ENCODE measurements around the gene UCK2. TPM values are rescaled to one million over a fixed set of nuclear protein-coding genes. Genes with fewer than 3 reads are reported as not detected.

The UCK2 gene
- total RNA-seq, 1 donor from 2014 or later, result 44.2 TPM

DNA sequence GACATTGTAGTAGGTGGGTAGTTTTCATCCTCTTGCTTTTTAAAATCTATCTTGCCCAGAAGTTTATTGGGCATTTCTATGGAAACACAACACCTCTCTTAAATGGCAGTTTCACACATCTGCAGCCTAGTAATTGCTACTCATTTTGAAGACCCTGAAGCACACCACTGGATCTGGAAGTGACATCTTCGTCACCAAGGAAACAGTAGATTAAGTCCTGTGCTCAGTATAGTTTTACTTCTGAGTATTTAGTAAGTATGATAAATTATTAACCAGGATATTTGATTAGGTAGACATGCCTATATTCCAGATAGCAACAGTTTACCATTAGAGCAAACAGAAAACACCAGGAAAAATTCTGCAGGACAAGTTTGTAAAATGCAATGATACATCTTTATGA lies 48.7 kb downstream of the UCK2 start:
- Mint-ChIP-seq H3K4me3 (ENCODE audit: unreplicated experiment) (no peak overlapping the region), H3K4me1 (ENCODE audit: low read depth) (peaks cover 6% of the 10 kb centered on the region), H3K27me3 (ENCODE audit: low read depth) (no peaks in the 10 kb centered on the region), H3K36me3 (ENCODE audit: low read depth) (peaks cover 4% of the 10 kb centered on the region), H3K27ac (ENCODE audit: unreplicated experiment) (no peak overlapping the region), H3K9me3 (ENCODE audit: low read depth) (peaks cover 14% of the 10 kb centered on the region)
- no peak for DNase-seq (ENCODE audit: low spot score)
- TF ChIP-seq, protein P1, sequence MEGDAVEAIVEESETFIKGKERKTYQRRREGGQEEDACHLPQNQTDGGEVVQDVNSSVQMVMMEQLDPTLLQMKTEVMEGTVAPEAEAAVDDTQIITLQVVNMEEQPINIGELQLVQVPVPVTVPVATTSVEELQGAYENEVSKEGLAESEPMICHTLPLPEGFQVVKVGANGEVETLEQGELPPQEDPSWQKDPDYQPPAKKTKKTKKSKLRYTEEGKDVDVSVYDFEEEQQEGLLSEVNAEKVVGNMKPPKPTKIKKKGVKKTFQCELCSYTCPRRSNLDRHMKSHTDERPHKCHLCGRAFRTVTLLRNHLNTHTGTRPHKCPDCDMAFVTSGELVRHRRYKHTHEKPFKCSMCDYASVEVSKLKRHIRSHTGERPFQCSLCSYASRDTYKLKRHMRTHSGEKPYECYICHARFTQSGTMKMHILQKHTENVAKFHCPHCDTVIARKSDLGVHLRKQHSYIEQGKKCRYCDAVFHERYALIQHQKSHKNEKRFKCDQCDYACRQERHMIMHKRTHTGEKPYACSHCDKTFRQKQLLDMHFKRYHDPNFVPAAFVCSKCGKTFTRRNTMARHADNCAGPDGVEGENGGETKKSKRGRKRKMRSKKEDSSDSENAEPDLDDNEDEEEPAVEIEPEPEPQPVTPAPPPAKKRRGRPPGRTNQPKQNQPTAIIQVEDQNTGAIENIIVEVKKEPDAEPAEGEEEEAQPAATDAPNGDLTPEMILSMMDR (IDR thresholded peaks at IDR 0.05), result no peak

DNA sequence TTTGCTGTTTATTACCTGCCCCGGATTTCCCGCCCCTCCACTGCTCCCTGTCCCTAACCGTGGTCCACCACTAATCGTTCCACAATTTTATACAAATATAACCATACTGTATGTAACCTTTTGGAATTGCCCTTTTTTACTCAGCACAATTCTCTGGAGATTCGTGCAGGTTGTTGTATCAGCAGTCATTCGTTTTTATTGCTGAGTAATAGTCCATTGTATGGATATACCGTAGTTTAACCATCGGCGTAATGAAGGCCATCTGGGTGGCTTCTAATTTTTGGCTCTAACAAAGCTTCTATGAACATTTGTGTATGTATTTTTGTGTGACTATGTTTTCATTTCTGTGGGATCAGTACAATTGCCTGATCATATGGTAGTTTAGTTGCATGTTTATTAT lies 50.0 kb downstream of the UCK2 start:
- TF ChIP-seq, protein P1 (IDR thresholded peaks at IDR 0.05), result no peak
- peaks cover 6% of the 10 kb centered on the region for H3K4me1 Mint-ChIP-seq (ENCODE audit: low read depth)
- H3K36me3 Mint-ChIP-seq (ENCODE audit: low read depth), result peaks cover 4% of the 10 kb centered on the region
- peaks cover 14% of the 10 kb centered on the region for H3K9me3 Mint-ChIP-seq (ENCODE audit: low read depth)
- no peaks in the 10 kb centered on the region for H3K27me3 Mint-ChIP-seq (ENCODE audit: low read depth)
- no peak overlapping the region for H3K27ac Mint-ChIP-seq (ENCODE audit: unreplicated experiment)
- H3K4me3 Mint-ChIP-seq (ENCODE audit: unreplicated experiment), result no peak overlapping the region
- no peak for DNase-seq (ENCODE audit: low spot score)

DNA sequence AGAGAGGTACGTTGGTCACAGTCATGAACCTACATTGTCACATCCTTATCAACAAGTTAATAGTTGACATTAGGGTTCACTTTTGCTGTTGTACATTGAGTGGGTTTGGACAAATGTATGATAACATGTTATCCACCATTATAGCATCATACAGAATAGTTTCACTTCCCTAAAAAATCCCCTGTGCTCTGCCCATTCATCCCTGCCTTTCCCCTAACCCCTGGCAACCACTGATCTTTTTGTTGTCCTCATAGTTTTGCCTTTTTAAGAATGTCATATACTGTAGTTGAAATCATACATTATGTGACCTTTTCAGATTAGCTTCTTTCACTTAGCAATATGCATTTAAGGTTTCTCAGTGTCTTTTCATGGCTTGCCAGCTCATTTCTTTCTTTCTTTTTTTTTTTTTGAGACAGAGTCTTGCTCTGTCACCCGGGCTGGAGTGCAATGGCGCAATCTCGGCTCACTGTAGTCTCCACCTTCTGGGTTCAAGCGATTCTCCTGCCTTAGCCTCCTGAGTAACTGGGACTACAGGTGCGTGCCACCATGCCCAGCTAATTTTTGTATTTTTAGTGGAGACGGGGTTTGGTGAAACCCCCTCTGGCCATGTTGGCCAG lies 50.6 kb downstream of the UCK2 start:
- Mint-ChIP-seq H3K4me1 (ENCODE audit: low read depth) (peaks cover 12% of the 10 kb centered on the region), H3K4me3 (ENCODE audit: unreplicated experiment) (no peak overlapping the region), H3K27me3 (ENCODE audit: low read depth) (no peaks in the 10 kb centered on the region), H3K9me3 (ENCODE audit: low read depth) (peaks cover 14% of the 10 kb centered on the region), H3K36me3 (ENCODE audit: low read depth) (peaks cover 4% of the 10 kb centered on the region), H3K27ac (ENCODE audit: unreplicated experiment) (no peak overlapping the region)
- TF ChIP-seq, protein P1 (IDR thresholded peaks at IDR 0.05), result no peak
- no peak for DNase-seq (ENCODE audit: low spot score)

DNA sequence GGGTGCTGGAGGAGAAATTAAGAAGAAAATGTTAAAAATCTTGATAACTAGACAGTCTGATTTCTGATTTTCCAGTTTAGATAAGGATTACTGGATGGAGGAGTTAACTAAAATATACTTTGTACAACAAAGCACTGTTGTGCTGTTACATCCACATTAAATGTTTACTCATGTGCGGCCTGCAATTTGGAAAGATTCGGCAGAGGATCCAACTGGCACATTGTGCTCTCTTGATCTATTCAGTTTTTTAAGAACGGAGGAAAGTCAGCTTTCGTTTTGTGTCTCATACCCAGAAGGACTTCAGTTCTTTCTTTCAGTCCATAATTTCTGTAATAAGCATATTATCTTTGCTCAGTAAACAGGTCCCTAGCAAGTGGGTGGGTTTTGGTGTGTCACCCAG lies 52.5 kb downstream of the UCK2 start:
- TF ChIP-seq, protein P1 (IDR thresholded peaks at IDR 0.05), result no peak
- Mint-ChIP-seq H3K27me3 (ENCODE audit: low read depth) (no peaks in the 10 kb centered on the region), H3K36me3 (ENCODE audit: low read depth) (peaks cover 4% of the 10 kb centered on the region), H3K9me3 (ENCODE audit: low read depth) (peaks cover 9% of the 10 kb centered on the region), H3K4me1 (ENCODE audit: low read depth) (peaks cover 30% of the 10 kb centered on the region), H3K27ac (ENCODE audit: unreplicated experiment) (no peak overlapping the region), H3K4me3 (ENCODE audit: unreplicated experiment) (no peak overlapping the region)
- no peak for DNase-seq (ENCODE audit: low spot score)

DNA sequence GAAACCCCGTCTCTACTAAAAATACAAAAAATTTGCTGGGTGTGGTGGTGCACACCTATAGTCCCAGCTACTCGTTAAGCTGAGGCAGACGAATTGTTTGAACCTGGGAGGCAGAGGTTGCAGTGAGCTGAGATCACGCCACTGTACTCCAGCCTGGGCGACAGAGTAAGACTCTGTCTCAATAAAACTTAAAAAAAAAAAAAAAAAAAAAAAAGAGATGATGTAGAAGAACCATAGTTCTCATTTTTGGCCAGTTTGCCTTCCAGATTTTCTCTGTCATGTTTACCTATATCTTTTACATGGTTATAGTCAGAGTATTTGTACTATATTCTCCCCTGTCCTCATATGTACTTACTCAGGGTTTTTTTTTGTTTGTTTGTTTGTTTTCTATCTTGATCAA lies 53.6 kb downstream of the UCK2 start:
- TF ChIP-seq, protein P1 (IDR thresholded peaks at IDR 0.05), result no peak
- H3K4me3 Mint-ChIP-seq (ENCODE audit: unreplicated experiment), result no peak overlapping the region
- H3K36me3 Mint-ChIP-seq (ENCODE audit: low read depth), result peaks cover 4% of the 10 kb centered on the region
- no peaks in the 10 kb centered on the region for H3K27me3 Mint-ChIP-seq (ENCODE audit: low read depth)
- H3K4me1 Mint-ChIP-seq (ENCODE audit: low read depth), result peaks cover 37% of the 10 kb centered on the region
- no peak for DNase-seq (ENCODE audit: low spot score)
- H3K27ac Mint-ChIP-seq (ENCODE audit: unreplicated experiment), result no peak overlapping the region
- peaks cover 9% of the 10 kb centered on the region for H3K9me3 Mint-ChIP-seq (ENCODE audit: low read depth)

All from chondrocyte (in vitro differentiated cells).